Large intestine (tissue), 3 donors: ENCODE measurements around the gene RSKR. TPM values are rescaled to one million over a fixed set of nuclear protein-coding genes. Genes with fewer than 3 reads are reported as not detected.
"Not testable (repeated sequence)": the region's sequence is repeated elsewhere in the genome, so short reads cannot be mapped to it uniquely, and the experiment has no call there.

Experiments used
- DNase-seq, 2 donors: peaks; one replicate each; pipeline versions ENCODE4 v3.0.0 to v3.0.0-alpha.2; 2013
- H3K27ac ChIP-seq: one replicate; pipeline ENCODE4 v1.5.1; 2013; ENCODE audit warnings: low read length
- H3K27me3 ChIP-seq: 2 replicates; pipeline ENCODE4 v1.6.1; 2013; ENCODE audit warnings: low read length; ENCODE audit not compliant: control insufficient read depth, insufficient read depth
- H3K36me3 ChIP-seq: 2 replicates; pipeline ENCODE4 v1.6.1; 2013; ENCODE audit warnings: low read length; ENCODE audit not compliant: control insufficient read depth, insufficient read depth
- H3K4me1 ChIP-seq: one replicate; pipeline ENCODE4 v1.6.1; 2013; ENCODE audit warnings: low read length; ENCODE audit not compliant: control insufficient read depth, insufficient read depth
- H3K4me3 ChIP-seq: one replicate; pipeline ENCODE4 v1.5.1; 2013; ENCODE audit warnings: low read length
- H3K9me3 ChIP-seq: one replicate; pipeline ENCODE4 v1.6.1; 2013; ENCODE audit warnings: mild to moderate bottlenecking, low read depth, low read length, moderate library complexity; ENCODE audit not compliant: control insufficient read depth
- WGBS: methylation state at CpG from one replicate; pipeline ENCODE4 v1.1.5; 2013; ENCODE audit warnings: low lambda C conversion rate; ENCODE audit not compliant: insufficient coverage; 5-methylcytosine and 5-hydroxymethylcytosine counted together
- polyA plus RNA-seq: library from polyadenylated mRNA; unstranded; fragments of 120-200 nt; gene quantifications from one replicate; pipeline ENCODE4 v1.2.1, GENCODE V29; 2013

Gene RSKR
- polyA plus RNA-seq, 1 donor, result 15.2 TPM

DNA sequence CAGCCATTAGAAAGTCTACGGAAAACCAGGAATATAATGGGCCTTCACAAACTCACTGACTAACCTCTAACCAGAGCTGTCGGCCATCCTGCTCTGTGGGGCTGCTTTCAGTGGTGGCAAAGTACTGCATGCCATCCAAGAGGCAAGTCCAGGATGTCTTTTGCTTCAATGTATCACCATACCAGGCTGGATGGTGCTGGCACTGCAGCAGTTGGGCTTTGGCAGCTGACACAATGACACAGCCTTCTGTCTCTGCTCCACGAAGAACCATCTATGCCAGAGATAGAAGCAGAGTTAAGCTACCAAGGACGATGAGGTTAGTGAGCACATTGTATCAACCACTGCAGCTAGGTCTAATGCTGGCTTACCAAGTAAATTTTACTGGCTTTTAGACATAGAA, 9.7 kb upstream of the RSKR start:
- Histone ChIP-seq H3K27ac (no peak overlapping the region), H3K4me3 (no peak overlapping the region), H3K9me3 (no peaks in the 10 kb centered on the region), H3K36me3 (peaks cover 87% of the 10 kb centered on the region), H3K27me3 (no peaks in the 10 kb centered on the region), H3K4me1 (no peaks in the 10 kb centered on the region)
- no CpG with 5 or more reads among the region's 4 CpGs for WGBS
- DNase-seq, result no peak

DNA sequence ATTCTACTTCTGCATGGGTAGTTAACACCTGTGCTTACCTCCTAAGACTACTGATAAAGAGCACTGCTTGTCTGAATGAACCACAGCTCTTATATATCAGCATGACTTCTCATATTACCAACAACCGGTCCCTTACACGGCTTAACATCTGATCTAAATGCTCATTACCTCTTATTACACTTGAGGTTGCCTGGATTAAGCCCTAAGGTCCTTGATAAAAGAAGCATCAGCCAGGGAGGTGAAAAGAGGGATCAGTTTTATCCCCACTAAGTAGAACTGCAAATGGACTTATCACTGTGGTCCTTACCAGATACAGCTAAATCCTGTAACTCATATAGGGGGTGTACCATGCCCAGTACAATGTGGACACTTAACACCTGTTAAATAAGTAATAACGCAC, 8.2 kb upstream of the RSKR start:
- WGBS, result 92% methylated on average over 2 of the region's 3 CpGs
- H3K27me3 ChIP-seq, result no peaks in the 10 kb centered on the region
- no peaks in the 10 kb centered on the region for H3K9me3 ChIP-seq
- H3K4me3 ChIP-seq, result no peak overlapping the region
- no peak overlapping the region for H3K27ac ChIP-seq
- no peaks in the 10 kb centered on the region for H3K4me1 ChIP-seq
- no peak for DNase-seq
- H3K36me3 ChIP-seq, result peaks cover 89% of the 10 kb centered on the region

DNA sequence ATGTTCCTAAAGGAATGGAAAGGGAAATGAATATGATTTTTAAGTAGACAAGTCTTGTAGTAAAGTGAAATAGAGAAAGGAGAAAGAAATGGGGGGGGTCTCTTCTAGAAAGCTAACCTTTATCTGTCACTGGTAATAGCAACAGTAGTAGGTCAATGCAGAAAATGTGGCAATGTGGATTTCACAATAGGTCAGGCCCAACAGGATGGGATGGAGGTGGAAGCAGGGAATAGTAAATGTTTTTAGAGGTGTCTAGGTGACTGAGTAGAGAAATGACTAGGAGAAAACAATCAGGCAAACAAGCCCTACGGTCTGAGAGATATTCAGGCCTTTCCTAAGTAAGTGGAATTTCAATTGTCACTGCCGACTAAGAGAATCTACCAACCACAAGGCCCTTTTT, 6.0 kb upstream of the RSKR start:
- Histone ChIP-seq H3K9me3 (no peaks in the 10 kb centered on the region), H3K27me3 (no peaks in the 10 kb centered on the region), H3K36me3 (peaks cover 94% of the 10 kb centered on the region), H3K27ac (no peak overlapping the region), H3K4me3 (no peak overlapping the region), H3K4me1 (no peaks in the 10 kb centered on the region)
- WGBS, result no CpG with 5 or more reads among the region's 2 CpGs
- no peak for DNase-seq

DNA sequence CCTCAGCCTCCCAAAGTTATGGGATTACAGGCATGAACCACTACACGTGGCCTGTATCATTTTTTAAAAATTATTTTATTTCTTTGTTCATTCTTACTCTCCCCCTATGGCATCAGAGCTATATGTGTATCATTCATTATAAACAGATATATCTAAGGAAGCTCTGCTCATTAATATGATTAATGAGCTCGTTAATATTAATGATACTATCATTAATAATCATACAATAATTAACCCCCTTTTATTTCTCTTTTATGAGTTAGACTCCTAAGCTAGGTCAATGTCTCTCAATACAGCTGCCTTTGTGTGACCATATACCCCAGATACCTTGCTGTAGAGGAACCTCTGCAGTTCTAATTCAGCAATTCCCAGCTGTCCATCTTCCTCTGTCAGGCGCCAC, 4.5 kb upstream of the RSKR start:
- DNase-seq, result no peak
- 80% methylated on average over 2 of the region's 3 CpGs for WGBS

DNA sequence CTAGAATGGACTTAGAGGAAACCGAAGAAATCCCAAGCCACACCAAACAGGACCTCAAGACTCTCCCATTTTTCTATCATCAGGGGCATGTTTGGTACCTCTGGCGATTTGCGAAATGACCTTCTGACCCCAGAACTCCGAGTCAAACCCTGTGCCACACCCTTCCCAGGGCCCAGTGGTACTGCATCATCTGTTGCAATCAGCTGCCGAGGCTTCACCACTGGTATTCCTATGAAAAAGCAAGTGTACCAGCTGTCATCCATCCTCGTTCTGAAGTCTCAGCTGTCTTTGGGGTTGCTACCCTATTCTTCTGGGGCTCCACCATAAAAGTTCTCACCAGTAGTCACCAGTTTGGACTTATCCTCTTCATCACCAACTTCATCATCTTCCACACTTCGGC, 2.3 kb upstream of the RSKR start:
- Histone ChIP-seq H3K4me1 (no peaks in the 10 kb centered on the region), H3K27me3 (no peaks in the 10 kb centered on the region), H3K4me3 (no peak overlapping the region), H3K36me3 (peaks cover 76% of the 10 kb centered on the region), H3K27ac (no peak overlapping the region), H3K9me3 (no peaks in the 10 kb centered on the region)
- no CpG with 5 or more reads among the region's 7 CpGs for WGBS
- no peak for DNase-seq

More for the DNA sequence above, 4.5 kb upstream of the RSKR start:
- Histone ChIP-seq H3K27ac (no peak overlapping the region), H3K4me1 (no peaks in the 10 kb centered on the region), H3K36me3 (peaks cover 94% of the 10 kb centered on the region), H3K4me3 (no peak overlapping the region), H3K27me3 (no peaks in the 10 kb centered on the region), H3K9me3 (no peaks in the 10 kb centered on the region)

DNA sequence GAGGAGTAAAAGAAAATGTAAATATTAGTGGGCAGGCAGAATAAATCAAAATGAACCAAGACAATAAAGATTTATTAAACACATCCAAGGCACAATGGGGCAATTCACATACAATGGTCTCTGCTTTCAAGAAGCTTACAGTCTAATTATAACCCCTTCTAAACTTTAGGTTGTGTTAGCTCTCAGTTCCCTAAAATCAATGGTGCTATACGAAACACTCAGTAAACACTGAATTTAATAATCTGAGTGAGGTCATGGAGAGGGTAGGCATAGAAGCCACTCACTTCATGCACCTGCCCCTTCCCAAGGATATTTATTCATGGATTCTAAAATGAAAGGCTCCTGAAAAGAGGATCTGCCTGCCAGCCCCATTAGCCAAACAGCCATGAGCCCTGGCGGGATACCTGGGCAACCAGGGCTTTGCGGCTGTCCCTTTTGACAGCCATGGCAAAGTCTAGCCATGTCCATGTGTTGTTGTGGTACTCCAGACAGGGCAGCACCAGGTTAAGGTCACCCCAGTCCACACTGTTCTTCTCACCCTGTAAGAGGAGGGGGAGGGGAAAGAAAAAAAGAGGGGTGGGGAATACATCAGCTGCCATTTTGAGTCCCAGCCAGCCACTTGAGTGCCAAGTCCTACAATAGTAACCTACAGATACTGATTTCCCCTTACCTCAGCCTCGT, 1.4 kb upstream of the RSKR start:
- Histone ChIP-seq H3K36me3 (peaks cover 67% of the 10 kb centered on the region), H3K27ac (no peak overlapping the region), H3K4me1 (peaks cover under 1% of the 10 kb centered on the region), H3K9me3 (no peaks in the 10 kb centered on the region), H3K27me3 (no peaks in the 10 kb centered on the region), H3K4me3 (no peak overlapping the region)
- no CpG with 5 or more reads among the region's 4 CpGs for WGBS
- no peak for DNase-seq

DNA sequence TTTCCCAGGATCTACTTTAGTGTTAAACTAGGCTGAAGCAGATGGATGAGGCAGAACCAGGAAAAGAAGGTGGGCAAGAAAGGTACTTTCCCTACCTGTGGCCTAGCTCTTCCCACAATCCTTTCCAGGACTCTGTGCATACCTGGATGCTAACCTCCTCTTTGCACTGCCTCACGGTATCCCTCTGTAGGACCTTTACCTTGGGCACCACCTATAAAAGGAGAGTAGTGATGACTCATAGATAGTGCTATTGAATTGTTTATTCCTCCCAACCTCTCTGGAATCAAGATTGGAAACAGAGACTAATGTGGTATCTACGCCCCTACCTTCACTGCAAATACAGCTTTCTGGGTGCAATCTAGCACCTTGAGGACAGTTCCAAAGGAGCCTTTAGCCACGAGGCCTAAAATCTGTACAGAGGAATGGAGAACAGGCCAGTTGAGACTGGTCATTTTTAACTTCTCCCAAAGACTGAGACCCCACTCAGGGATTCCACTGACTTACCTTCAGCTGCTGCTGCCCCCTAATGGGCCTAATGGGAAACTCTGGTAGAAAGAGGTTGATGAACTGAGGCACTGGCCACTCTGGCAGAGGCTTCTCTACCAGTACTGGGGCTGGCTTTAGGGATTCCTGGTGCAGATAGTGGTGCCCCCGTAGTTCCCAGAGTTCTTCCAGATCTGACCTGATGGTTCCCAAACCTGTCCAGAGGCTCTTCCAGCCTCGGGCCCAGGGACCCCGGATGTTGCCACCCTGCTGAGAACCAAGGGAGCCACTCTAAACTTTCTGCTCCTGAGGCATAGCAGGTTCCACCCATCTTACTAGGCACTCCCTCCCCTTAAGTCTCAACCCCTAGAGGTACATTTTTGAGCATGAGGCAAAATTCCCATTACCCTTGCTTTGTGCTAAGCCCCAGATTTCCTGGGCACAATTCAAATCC, 781 bp downstream of the RSKR start:
- Histone ChIP-seq H3K27me3 (no peaks in the 10 kb centered on the region), H3K36me3 (peaks cover 47% of the 10 kb centered on the region), H3K4me1 (peaks cover 9% of the 10 kb centered on the region), H3K27ac (no peak overlapping the region), H3K9me3 (no peaks in the 10 kb centered on the region), H3K4me3 (no peak overlapping the region)
- DNase-seq, result no peak
- no CpG with 5 or more reads among the region's 6 CpGs for WGBS

DNA sequence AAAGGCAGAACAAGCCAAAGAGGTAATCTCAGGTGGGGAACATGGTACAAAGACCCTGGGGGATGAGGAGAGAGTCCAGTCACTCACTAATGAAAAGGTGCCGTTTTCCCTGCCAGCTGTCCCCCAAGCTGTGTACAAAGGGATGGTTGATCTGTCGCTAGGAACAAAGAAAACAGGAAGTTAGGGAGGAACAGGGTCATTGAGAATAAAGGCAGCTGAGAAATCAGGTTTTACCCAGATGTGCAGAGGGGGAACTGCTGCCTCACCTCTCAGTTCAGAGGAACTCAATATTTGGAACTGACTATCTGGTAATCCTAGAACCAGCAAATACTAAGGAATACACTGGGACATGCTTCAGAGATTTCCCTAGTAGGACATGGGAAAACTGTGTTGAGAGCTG, 1.5 kb downstream of the RSKR start:
- Histone ChIP-seq H3K9me3 (no peaks in the 10 kb centered on the region), H3K4me1 (peaks cover 9% of the 10 kb centered on the region), H3K36me3 (peaks cover 42% of the 10 kb centered on the region), H3K4me3 (no peak overlapping the region), H3K27ac (no peak overlapping the region), H3K27me3 (no peaks in the 10 kb centered on the region)
- DNase-seq, result no peak
- WGBS, result 33% methylated on average over 1 of the region's 2 CpGs

DNA sequence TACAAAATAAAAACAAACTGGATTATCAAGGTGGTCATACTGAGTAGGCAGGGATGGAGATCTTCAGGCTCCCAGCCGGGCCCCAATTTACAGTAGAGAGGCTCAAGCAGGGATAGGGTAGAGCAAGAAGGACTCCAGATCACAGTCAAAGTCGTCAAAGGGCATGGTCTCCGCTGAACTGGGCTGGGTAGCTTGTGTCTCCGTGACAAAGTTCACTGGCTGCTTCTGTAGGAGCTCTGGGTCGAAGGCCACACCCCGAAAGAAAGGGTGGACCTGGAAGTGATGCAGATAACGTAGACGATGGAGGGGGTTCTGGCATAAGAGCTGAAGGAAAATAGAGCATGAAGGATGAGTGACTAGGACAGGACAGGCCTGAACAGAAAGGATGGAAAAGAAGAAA, 3.6 kb downstream of the RSKR start:
- Histone ChIP-seq H3K9me3 (no peaks in the 10 kb centered on the region), H3K27ac (peak overlapping the region; percentile 71), H3K4me3 (no peak overlapping the region), H3K4me1 (peaks cover 16% of the 10 kb centered on the region), H3K27me3 (no peaks in the 10 kb centered on the region), H3K36me3 (peaks cover 21% of the 10 kb centered on the region)
- 36% methylated on average over 3 of the region's 8 CpGs for WGBS
- peak; percentile 57 to 79 for DNase-seq

DNA sequence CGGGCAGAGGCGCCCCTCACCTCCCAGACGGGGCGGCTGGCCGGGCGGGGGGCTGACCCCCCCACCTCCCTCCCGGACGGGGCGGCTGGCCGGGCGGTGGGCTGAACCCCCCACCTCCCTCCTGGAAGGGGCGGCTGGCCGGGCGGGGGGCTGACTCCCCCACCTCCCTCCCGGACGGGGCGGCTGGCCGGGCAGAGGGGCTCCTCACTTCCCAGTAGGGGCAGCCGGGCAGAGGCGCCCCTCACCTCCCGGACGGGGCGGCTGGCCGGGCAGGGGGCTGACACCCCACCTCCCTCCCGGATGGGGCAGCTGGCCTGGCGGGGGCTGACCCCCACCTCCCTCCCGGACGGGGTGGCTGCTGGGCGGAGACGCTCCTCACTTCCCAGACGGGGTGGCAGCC, 10.0 kb downstream of the RSKR start:
- H3K36me3 ChIP-seq, H3K27ac ChIP-seq, DNase-seq, H3K4me3 ChIP-seq, H3K9me3 ChIP-seq, H3K27me3 ChIP-seq: not testable (repeated sequence)
- WGBS, result no CpG with 5 or more reads among the region's 31 CpGs
- H3K4me1 ChIP-seq, result peaks cover 13% of the 10 kb centered on the region
